ENCODE data around the gene SLC6A1. TPM values are rescaled to one million over a fixed set of nuclear protein-coding genes. Genes with fewer than 3 reads are reported as not detected.

Gene SLC6A1
- total RNA-seq, 1 experiment from 2014 or later = not detected

- Histone ChIP-seq H4K8ac (replicated peaks; ENCODE audit: insufficient read length, low read depth, low read length) (no peak overlapping the region), H2BK12ac (ENCODE audit: insufficient read length, low read depth, low read length) (no peak overlapping the region), H3K4me1 (ENCODE audit: insufficient read depth, low read length) (no peaks in the 10 kb centered on the region), H3K27ac (ENCODE audit: insufficient read length, low read depth, low read length) (no peak overlapping the region), H2AFZ (ENCODE audit: low read length) (no peak overlapping the region), H4K5ac (ENCODE audit: insufficient read length, low read depth, low read length) (no peak overlapping the region), H3K9ac (ENCODE audit: extremely low read depth, insufficient read length, low read length) (no peak overlapping the region), H3T11ph (ENCODE audit: low read length) (no peak overlapping the region), H3K79me1 (ENCODE audit: insufficient read depth, low read depth, low read length, poor library complexity, severe bottlenecking) (no peaks in the 10 kb centered on the region), H3K27me3 (ENCODE audit: insufficient read depth, low read length) (no peaks in the 10 kb centered on the region), H2BK15ac (ENCODE audit: low read depth, low read length) (no peak overlapping the region), H3K14ac (ENCODE audit: insufficient read depth, low read length) (no peak overlapping the region), H2BK5ac (ENCODE audit: insufficient read length, low read length) (no peak overlapping the region), H3K23ac (ENCODE audit: insufficient read length, low read depth, low read length) (no peak overlapping the region), H3K18ac (ENCODE audit: insufficient read length, low read depth, low read length) (no peak overlapping the region), H4K20me1 (ENCODE audit: control insufficient read depth, insufficient read depth, insufficient read length) (no peaks in the 10 kb centered on the region), H4K91ac (ENCODE audit: insufficient read length, low read depth, low read length) (no peak overlapping the region), H2AK5ac (ENCODE audit: insufficient read length, low read length) (no peak overlapping the region), H3K4ac (ENCODE audit: low read depth, low read length) (no peak overlapping the region), H3K79me2 (ENCODE audit: insufficient read depth, low read length) (no peaks in the 10 kb centered on the region), H2BK120ac (ENCODE audit: low read depth, low read length, poor library complexity, severe bottlenecking) (no peak overlapping the region), H2BK20ac (ENCODE audit: low read depth, low read length, poor library complexity, severe bottlenecking) (no peak overlapping the region), H3K23me2 (ENCODE audit: insufficient read length, low read depth, low read length, poor library complexity, severe bottlenecking) (no peaks in the 10 kb centered on the region), H3K9me3 (ENCODE audit: control insufficient read depth, low read depth, low read length) (no peaks in the 10 kb centered on the region), H3K4me2 (ENCODE audit: insufficient read depth, insufficient read length, low read length) (no peak overlapping the region), H3K56ac (ENCODE audit: insufficient read length, low read depth, low read length) (no peak overlapping the region)
- no peak overlapping the region for H3K4me3 Mint-ChIP-seq
- no peaks in the 10 kb centered on the region for H3K9me3 Mint-ChIP-seq
- WGBS (ENCODE audit: extremely low coverage, insufficient read length, low lambda C conversion rate) = no CpG with 5 or more reads among the region's 24 CpGs
- H3K27ac Mint-ChIP-seq = no peak overlapping the region
- DNase-seq = no peak
- peaks cover 0 to 5% of the 10 kb centered on the region in 2 experiments; a peak in 1 of 4 replicates for H3K4me1 Mint-ChIP-seq
- H3K27me3 Mint-ChIP-seq (ENCODE audit: low read depth) = peaks cover 14% of the 10 kb centered on the region
- no peak for TF ChIP-seq CTCF (conservative IDR thresholded peaks at IDR 0.05)
- H3K36me3 Mint-ChIP-seq (ENCODE audit: insufficient read depth in 1 of 3, low read depth in 3 of 3) = no peaks in the 10 kb centered on the region
Measured at GRCh38 chr3:11037241-11037873, 44.8 kb downstream of the SLC6A1 start.
